ENCODE results near the gene MAT2B. TPM values are rescaled to one million over a fixed set of nuclear protein-coding genes. Genes with fewer than 3 reads are reported as not detected.

MAT2B gene
- total and polyA plus RNA-seq, 2 of the 8 experiments (the other 6 are each of a cell fraction or from before 2014, with no cell fraction given): 33.9 to 65.2 TPM

DNA sequence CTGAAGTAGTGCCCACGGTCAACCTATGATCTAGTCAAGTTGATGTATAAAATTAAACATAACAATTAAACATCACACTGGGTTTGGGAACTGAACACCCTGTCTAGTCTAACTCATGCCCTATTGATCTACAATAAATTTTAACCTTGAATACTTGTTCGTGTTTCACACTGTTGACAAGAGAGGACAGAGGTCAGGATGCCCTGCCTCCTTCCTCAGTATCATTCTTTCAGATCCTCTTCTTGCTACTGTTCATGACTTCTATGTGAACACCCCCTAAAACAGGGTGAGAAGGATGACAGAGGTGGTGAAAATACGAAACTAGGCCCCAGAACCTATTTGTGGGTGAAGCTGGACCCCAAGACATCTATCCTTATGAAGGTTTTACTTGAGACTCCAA is 8.1 kb upstream of the MAT2B start (continued):
- TF ChIP-seq, protein P1, sequence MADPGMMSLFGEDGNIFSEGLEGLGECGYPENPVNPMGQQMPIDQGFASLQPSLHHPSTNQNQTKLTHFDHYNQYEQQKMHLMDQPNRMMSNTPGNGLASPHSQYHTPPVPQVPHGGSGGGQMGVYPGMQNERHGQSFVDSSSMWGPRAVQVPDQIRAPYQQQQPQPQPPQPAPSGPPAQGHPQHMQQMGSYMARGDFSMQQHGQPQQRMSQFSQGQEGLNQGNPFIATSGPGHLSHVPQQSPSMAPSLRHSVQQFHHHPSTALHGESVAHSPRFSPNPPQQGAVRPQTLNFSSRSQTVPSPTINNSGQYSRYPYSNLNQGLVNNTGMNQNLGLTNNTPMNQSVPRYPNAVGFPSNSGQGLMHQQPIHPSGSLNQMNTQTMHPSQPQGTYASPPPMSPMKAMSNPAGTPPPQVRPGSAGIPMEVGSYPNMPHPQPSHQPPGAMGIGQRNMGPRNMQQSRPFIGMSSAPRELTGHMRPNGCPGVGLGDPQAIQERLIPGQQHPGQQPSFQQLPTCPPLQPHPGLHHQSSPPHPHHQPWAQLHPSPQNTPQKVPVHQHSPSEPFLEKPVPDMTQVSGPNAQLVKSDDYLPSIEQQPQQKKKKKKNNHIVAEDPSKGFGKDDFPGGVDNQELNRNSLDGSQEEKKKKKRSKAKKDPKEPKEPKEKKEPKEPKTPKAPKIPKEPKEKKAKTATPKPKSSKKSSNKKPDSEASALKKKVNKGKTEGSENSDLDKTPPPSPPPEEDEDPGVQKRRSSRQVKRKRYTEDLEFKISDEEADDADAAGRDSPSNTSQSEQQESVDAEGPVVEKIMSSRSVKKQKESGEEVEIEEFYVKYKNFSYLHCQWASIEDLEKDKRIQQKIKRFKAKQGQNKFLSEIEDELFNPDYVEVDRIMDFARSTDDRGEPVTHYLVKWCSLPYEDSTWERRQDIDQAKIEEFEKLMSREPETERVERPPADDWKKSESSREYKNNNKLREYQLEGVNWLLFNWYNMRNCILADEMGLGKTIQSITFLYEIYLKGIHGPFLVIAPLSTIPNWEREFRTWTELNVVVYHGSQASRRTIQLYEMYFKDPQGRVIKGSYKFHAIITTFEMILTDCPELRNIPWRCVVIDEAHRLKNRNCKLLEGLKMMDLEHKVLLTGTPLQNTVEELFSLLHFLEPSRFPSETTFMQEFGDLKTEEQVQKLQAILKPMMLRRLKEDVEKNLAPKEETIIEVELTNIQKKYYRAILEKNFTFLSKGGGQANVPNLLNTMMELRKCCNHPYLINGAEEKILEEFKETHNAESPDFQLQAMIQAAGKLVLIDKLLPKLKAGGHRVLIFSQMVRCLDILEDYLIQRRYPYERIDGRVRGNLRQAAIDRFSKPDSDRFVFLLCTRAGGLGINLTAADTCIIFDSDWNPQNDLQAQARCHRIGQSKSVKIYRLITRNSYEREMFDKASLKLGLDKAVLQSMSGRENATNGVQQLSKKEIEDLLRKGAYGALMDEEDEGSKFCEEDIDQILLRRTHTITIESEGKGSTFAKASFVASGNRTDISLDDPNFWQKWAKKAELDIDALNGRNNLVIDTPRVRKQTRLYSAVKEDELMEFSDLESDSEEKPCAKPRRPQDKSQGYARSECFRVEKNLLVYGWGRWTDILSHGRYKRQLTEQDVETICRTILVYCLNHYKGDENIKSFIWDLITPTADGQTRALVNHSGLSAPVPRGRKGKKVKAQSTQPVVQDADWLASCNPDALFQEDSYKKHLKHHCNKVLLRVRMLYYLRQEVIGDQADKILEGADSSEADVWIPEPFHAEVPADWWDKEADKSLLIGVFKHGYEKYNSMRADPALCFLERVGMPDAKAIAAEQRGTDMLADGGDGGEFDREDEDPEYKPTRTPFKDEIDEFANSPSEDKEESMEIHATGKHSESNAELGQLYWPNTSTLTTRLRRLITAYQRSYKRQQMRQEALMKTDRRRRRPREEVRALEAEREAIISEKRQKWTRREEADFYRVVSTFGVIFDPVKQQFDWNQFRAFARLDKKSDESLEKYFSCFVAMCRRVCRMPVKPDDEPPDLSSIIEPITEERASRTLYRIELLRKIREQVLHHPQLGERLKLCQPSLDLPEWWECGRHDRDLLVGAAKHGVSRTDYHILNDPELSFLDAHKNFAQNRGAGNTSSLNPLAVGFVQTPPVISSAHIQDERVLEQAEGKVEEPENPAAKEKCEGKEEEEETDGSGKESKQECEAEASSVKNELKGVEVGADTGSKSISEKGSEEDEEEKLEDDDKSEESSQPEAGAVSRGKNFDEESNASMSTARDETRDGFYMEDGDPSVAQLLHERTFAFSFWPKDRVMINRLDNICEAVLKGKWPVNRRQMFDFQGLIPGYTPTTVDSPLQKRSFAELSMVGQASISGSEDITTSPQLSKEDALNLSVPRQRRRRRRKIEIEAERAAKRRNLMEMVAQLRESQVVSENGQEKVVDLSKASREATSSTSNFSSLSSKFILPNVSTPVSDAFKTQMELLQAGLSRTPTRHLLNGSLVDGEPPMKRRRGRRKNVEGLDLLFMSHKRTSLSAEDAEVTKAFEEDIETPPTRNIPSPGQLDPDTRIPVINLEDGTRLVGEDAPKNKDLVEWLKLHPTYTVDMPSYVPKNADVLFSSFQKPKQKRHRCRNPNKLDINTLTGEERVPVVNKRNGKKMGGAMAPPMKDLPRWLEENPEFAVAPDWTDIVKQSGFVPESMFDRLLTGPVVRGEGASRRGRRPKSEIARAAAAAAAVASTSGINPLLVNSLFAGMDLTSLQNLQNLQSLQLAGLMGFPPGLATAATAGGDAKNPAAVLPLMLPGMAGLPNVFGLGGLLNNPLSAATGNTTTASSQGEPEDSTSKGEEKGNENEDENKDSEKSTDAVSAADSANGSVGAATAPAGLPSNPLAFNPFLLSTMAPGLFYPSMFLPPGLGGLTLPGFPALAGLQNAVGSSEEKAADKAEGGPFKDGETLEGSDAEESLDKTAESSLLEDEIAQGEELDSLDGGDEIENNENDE (IDR thresholded peaks at IDR 0.05; ENCODE audit: insufficient replicate concordance, low read length): no peak
- no peak for TF ChIP-seq TBP (IDR thresholded peaks at IDR 0.05; ENCODE audit: low read depth, low read length)
- no peak for TF ChIP-seq BACH1 (IDR thresholded peaks at IDR 0.05; ENCODE audit: low read length)
- TF ChIP-seq, protein P2, sequence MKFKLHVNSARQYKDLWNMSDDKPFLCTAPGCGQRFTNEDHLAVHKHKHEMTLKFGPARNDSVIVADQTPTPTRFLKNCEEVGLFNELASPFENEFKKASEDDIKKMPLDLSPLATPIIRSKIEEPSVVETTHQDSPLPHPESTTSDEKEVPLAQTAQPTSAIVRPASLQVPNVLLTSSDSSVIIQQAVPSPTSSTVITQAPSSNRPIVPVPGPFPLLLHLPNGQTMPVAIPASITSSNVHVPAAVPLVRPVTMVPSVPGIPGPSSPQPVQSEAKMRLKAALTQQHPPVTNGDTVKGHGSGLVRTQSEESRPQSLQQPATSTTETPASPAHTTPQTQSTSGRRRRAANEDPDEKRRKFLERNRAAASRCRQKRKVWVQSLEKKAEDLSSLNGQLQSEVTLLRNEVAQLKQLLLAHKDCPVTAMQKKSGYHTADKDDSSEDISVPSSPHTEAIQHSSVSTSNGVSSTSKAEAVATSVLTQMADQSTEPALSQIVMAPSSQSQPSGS (IDR thresholded peaks at IDR 0.05; ENCODE audit: low read length): no peak
- no peak for TF ChIP-seq JUN (IDR thresholded peaks at IDR 0.05; ENCODE audit: low read depth, low read length)
- TF ChIP-seq CREB1 (IDR thresholded peaks at IDR 0.05): no peak
- TF ChIP-seq CBX8 (IDR thresholded peaks at IDR 0.05; ENCODE audit: borderline replicate concordance, low read depth, low read length): no peak
- TF ChIP-seq, protein P3, sequence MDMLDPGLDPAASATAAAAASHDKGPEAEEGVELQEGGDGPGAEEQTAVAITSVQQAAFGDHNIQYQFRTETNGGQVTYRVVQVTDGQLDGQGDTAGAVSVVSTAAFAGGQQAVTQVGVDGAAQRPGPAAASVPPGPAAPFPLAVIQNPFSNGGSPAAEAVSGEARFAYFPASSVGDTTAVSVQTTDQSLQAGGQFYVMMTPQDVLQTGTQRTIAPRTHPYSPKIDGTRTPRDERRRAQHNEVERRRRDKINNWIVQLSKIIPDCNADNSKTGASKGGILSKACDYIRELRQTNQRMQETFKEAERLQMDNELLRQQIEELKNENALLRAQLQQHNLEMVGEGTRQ (IDR thresholded peaks at IDR 0.05; ENCODE audit: low read length): no peak
- TF ChIP-seq SP4 (IDR thresholded peaks at IDR 0.05; ENCODE audit: low read length): no peak
